Neural cell (in vitro differentiated cells): ENCODE results near the gene AHCTF1. TPM values are rescaled to one million over a fixed set of nuclear protein-coding genes. Genes with fewer than 3 reads are reported as not detected.
"Not testable (repeated sequence)": the region's sequence is repeated elsewhere in the genome, so short reads cannot be mapped to it uniquely, and the experiment has no call there.

Experiments
- H2AFZ ChIP-seq: fragments of 200-600, 300-800 bp; sonication (generic), shearing (Covaris generic); 2 replicates; pipeline ENCODE4 v1.6.0; 2014; ENCODE audit warnings: low read depth, mild to moderate bottlenecking, antibody characterized with exemption, low read length, moderate library complexity
- H3F3A ChIP-seq: fragments of 200-600 bp; shearing (Covaris generic); 2 replicates; pipeline ENCODE4 v1.6.1; 2016; ENCODE audit warnings: mild to moderate bottlenecking, moderate library complexity, mixed read lengths, antibody characterized with exemption, low read length; ENCODE audit not compliant: insufficient read depth, poor library complexity, severe bottlenecking
- H3K27ac ChIP-seq: fragments of 200-600, 300-800 bp; sonication (generic), shearing (Covaris generic); 2 replicates; pipeline ENCODE4 v1.5.1; 2014; ENCODE audit warnings: mild to moderate bottlenecking, low read length, moderate library complexity
- H3K27me3 ChIP-seq: fragments of 300-800, 200-600 bp; sonication (generic), shearing (Covaris generic); 2 replicates; pipeline ENCODE4 v1.6.0; 2014; ENCODE audit warnings: mild to moderate bottlenecking, low read depth, low read length, moderate library complexity; ENCODE audit not compliant: insufficient read depth
- H3K36me3 ChIP-seq: fragments of 300-800, 200-600 bp; sonication (generic), shearing (Covaris generic); 2 replicates; pipeline ENCODE4 v1.5.1; 2014; ENCODE audit warnings: mild to moderate bottlenecking, antibody characterized with exemption, low read length, moderate library complexity; ENCODE audit not compliant: insufficient read depth
- H3K4me2 ChIP-seq: fragments of 300-800, 200-600 bp; sonication (generic), shearing (Covaris generic); 2 replicates; pipeline ENCODE4 v1.6.0; 2014; ENCODE audit warnings: mild to moderate bottlenecking, low read length
- H3K4me3 ChIP-seq: fragments of 300-800, 200-600 bp; sonication (generic), shearing (Covaris generic); 2 replicates; pipeline ENCODE4 v1.5.1; 2014; ENCODE audit warnings: mild to moderate bottlenecking, low read length, moderate library complexity
- H3K79me2 ChIP-seq: fragments of 200-600 bp; shearing (Covaris generic); replicated peaks from 2 replicates; pipeline ENCODE4 v1.6.0; 2014; ENCODE audit warnings: mild to moderate bottlenecking, low read length, moderate library complexity; ENCODE audit not compliant: insufficient read depth
- H3K9ac ChIP-seq: fragments of 300-800, 200-600 bp; sonication (generic), shearing (Covaris generic); 2 replicates; pipeline ENCODE4 v1.6.1; 2016; ENCODE audit warnings: mild to moderate bottlenecking, low read length, mixed read lengths
- H3K9me2 ChIP-seq: fragments of 200-600 bp; shearing (Covaris generic); 2 replicates; pipeline ENCODE4 v1.6.1; 2016; ENCODE audit warnings: mild to moderate bottlenecking, low read length, mixed read lengths; ENCODE audit not compliant: insufficient read depth
- H3K9me3 ChIP-seq: fragments of 200-600, 300-800 bp; sonication (generic), shearing (Covaris generic); 2 replicates; pipeline ENCODE4 v1.6.1; 2016; ENCODE audit warnings: mild to moderate bottlenecking, mixed run types, low read length, moderate library complexity, mixed read lengths
- H4K20me1 ChIP-seq: fragments of 200-600 bp; shearing (Covaris generic); 2 replicates; pipeline ENCODE4 v1.6.1; 2016; ENCODE audit warnings: mild to moderate bottlenecking, mixed run types; ENCODE audit not compliant: insufficient read depth
- CTCF ChIP-seq: fragments of 450-650 bp; IDR thresholded peaks from 2 replicates; pipeline ENCODE4 v1.5.1; 2014; ENCODE audit warnings: antibody characterized with exemption, mild to moderate bottlenecking, moderate library complexity; ENCODE audit not compliant: poor library complexity, severe bottlenecking
- EP300 ChIP-seq: fragments of 450-650 bp; conservative IDR thresholded peaks from 2 replicates; pipeline ENCODE4 v1.6.1; 2014; ENCODE audit warnings: antibody characterized with exemption, mild to moderate bottlenecking, moderate library complexity; ENCODE audit not compliant: poor library complexity, severe bottlenecking
- EZH2 ChIP-seq: fragments of 200-600, 300-800 bp; shearing (Covaris generic), sonication (generic); IDR thresholded peaks from 2 replicates; pipeline ENCODE4 v1.6.1; 2014; ENCODE audit warnings: antibody characterized with exemption, low read length, borderline replicate concordance, mild to moderate bottlenecking; ENCODE audit not compliant: insufficient read depth, poor library complexity, severe bottlenecking
- MXI1 ChIP-seq: fragments of 450-650 bp; conservative IDR thresholded peaks from 2 replicates; pipeline ENCODE4 v1.6.1; 2014; ENCODE audit warnings: antibody characterized with exemption, mild to moderate bottlenecking; ENCODE audit not compliant: poor library complexity, severe bottlenecking
- POLR2AphosphoS5 ChIP-seq: IDR thresholded peaks from 2 replicates; pipeline ENCODE4 v1.6.1; 2012
- RAD21 ChIP-seq: fragments of 450-650 bp; conservative IDR thresholded peaks from 2 replicates; pipeline ENCODE4 v1.6.1; 2014; ENCODE audit warnings: antibody characterized with exemption, mild to moderate bottlenecking, moderate library complexity
- REST ChIP-seq: IDR thresholded peaks from 2 replicates; pipeline ENCODE4 v1.6.1; 2012; ENCODE audit warnings: borderline replicate concordance
- SMC3 ChIP-seq: fragments of 450-650 bp; conservative IDR thresholded peaks from 2 replicates; pipeline ENCODE4 v1.6.1; 2014; ENCODE audit warnings: antibody characterized with exemption, mild to moderate bottlenecking, moderate library complexity; ENCODE audit not compliant: poor library complexity
- TAF1 ChIP-seq: IDR thresholded peaks from 2 replicates; pipeline ENCODE4 v1.6.1; 2012; ENCODE audit warnings: low read depth
- polyA plus RNA-seq: library from polyadenylated mRNA; depleted of rRNA; stranded (reverse); fragments of >200 nt; gene quantifications from 2 replicates; pipeline ENCODE4 v1.2.3, GENCODE V29; 2014

AHCTF1 gene
- polyA plus RNA-seq, 1 donor from 2014 or later: 27.1 TPM

- Histone ChIP-seq H3K4me3 (no peak overlapping the region), H3K27me3 (no peaks in the 10 kb centered on the region), H3K36me3 (no peaks in the 10 kb centered on the region), H3K9me3 (no peaks in the 10 kb centered on the region), H3K9me2 (no peaks in the 10 kb centered on the region), H4K20me1 (no peaks in the 10 kb centered on the region), H3K9ac (no peak overlapping the region), H3K27ac (no peak overlapping the region), H3F3A (no peaks in the 10 kb centered on the region), H3K4me2 (no peak overlapping the region), H3K79me2 (no peaks in the 10 kb centered on the region), H2AFZ (no peak overlapping the region)
- no peak for TF ChIP-seq EZH2
- TF ChIP-seq SMC3: no peak
- TF ChIP-seq MXI1: no peak
- TF ChIP-seq CTCF: no peak
- no peak for TF ChIP-seq EP300
- no peak for TF ChIP-seq REST
- no peak for TF ChIP-seq RAD21
- no peak for TF ChIP-seq TAF1
- TF ChIP-seq POLR2AphosphoS5: no peak
These were observed 56.4 kb downstream of the AHCTF1 start for GRCh38 chr1:246875041-246876026.

- Histone ChIP-seq H4K20me1 (no peaks in the 10 kb centered on the region), H3K27ac (no peak overlapping the region), H2AFZ (no peak overlapping the region), H3K9me3 (no peaks in the 10 kb centered on the region), H3K27me3 (no peaks in the 10 kb centered on the region), H3K4me2 (no peak overlapping the region), H3F3A (no peaks in the 10 kb centered on the region), H3K9ac (no peak overlapping the region), H3K4me3 (no peak overlapping the region), H3K9me2 (no peaks in the 10 kb centered on the region), H3K36me3 (peaks cover 19% of the 10 kb centered on the region), H3K79me2 (no peaks in the 10 kb centered on the region)
- TF ChIP-seq REST (no peak), EP300 (no peak), MXI1 (no peak), POLR2AphosphoS5 (no peak), RAD21 (no peak), SMC3 (no peak), TAF1 (no peak), CTCF (no peak), EZH2 (no peak)
These were observed 65.8 kb downstream of the AHCTF1 start for GRCh38 chr1:246865921-246866320.

- not testable (repeated sequence) for H3K27me3 ChIP-seq, H3K36me3 ChIP-seq, H3K4me2 ChIP-seq, H2AFZ ChIP-seq, H3F3A ChIP-seq, H3K4me3 ChIP-seq, H3K27ac ChIP-seq, H3K9me3 ChIP-seq, H3K9ac ChIP-seq, H3K9me2 ChIP-seq, H3K79me2 ChIP-seq, H4K20me1 ChIP-seq
These were observed 68.0 kb downstream of the AHCTF1 start for GRCh38 chr1:246863791-246864190.
